ENCODE measurements around the gene POP4. TPM values are rescaled to one million over a fixed set of nuclear protein-coding genes. Genes with fewer than 3 reads are reported as not detected.

POP4 gene
- total and polyA plus RNA-seq, 2 of the 4 experiments (the other 2 are of a cell fraction) = 65.1 to 87.2 TPM

DNA sequence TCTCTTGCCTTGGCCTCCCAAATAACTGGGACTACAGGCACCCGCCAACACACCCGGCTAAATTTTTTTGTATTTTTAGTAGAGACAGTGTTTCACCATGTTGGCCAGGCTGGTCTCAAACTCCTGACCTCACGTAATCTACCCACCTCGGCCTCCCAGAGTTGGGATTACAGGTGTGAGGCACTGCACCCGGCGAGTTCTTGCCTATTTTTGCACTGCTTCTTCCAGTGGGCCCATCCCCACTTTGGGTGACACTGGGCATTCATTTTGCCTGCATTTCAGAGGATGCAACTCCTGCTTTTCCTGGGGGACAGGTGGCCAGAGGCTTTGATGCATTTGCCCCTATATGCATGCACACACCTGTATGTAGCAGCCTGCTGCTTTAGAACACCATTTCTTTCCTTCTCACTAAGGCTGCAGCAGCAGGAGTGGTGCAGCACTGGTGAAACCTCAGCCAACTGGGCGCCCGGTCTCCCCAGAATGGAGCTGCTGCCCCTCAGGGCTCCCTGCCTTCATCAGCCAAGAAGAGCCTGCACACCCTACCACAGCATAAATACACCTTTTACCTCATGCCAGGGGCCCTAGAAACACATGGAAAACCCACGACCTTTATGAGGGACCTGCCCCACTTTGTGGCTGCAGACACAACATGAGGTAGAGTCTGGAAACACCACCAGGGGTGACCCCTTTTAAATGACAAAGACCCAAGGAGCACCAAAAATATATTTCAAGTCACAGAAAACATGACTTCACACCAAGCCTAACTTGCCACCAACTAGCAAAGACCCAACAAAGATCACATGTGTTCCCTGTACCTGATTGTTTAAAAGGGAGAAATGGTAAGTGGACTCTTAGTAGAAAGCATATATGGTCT, 36.8 kb upstream of the POP4 start:
- in situ Hi-C loops (cut with MboI; ENCODE audit: low sequenced_read_pairs) = no loop called here
- dilution Hi-C loops (cut with HindIII; ENCODE audit: low sequenced_read_pairs, unreplicated experiment) = no loop called here
- Histone ChIP-seq H3K36me3 (ENCODE audit: control insufficient read depth, insufficient read depth, low read length) (no peaks in the 10 kb centered on the region), H3K4me1 (ENCODE audit: control insufficient read depth, insufficient read depth, low read length) (no peaks in the 10 kb centered on the region), H2BK120ac (ENCODE audit: low read depth, low read length) (no peak overlapping the region), H4K8ac (ENCODE audit: low read depth in 2 of 2, low read length in 2 of 2) (no peak overlapping the region), H2AK5ac (ENCODE audit: low read depth, low read length) (no peak overlapping the region), H2BK15ac (ENCODE audit: low read depth, low read length) (no peak overlapping the region), H3K27ac (ENCODE audit: insufficient read depth, low read length) (no peak overlapping the region), H3K9me3 (ENCODE audit: control insufficient read depth, insufficient read depth, low read length) (no peaks in the 10 kb centered on the region), H3K4me2 (ENCODE audit: low read depth, low read length) (no peak overlapping the region), H2BK20ac (ENCODE audit: low read depth, low read length) (no peak overlapping the region), H3K27me3 (ENCODE audit: control insufficient read depth, insufficient read depth, low read length) (0 out of 2 replicates have a peak, but pooled peaks cover 3% of the 10 kb centered on the region), H3K4me3 (ENCODE audit: insufficient read depth, low read depth, low read length) (no peak overlapping the region), H3K9ac (ENCODE audit: low read depth, low read length) (no peak overlapping the region), H3K14ac (replicated peaks; ENCODE audit: low read depth, low read length) (no peak overlapping the region), H4K5ac (ENCODE audit: low read depth, low read length) (no peak overlapping the region), H3K4ac (ENCODE audit: low read depth, low read length) (no peak overlapping the region), H3K23ac (ENCODE audit: low read depth, low read length) (no peak overlapping the region), H2AFZ (replicated peaks; ENCODE audit: low read length, poor library complexity) (no peak overlapping the region), H3K79me1 (ENCODE audit: low read depth in 1 of 2, low read length in 2 of 2) (no peaks in the 10 kb centered on the region), H4K20me1 (ENCODE audit: insufficient read depth, low read length) (no peaks in the 10 kb centered on the region), H3K9me1 (ENCODE audit: insufficient read depth, low read length) (no peaks in the 10 kb centered on the region), H3K56ac (ENCODE audit: extremely low read depth, insufficient read depth, low read length) (no peak overlapping the region), H2BK5ac (ENCODE audit: low read depth, low read length, poor library complexity, severe bottlenecking) (no peak overlapping the region), H4K91ac (ENCODE audit: insufficient read depth, low read depth, low read length) (no peak overlapping the region), H2AK9ac (replicated peaks; ENCODE audit: low read depth, low read length, poor library complexity) (no peak overlapping the region), H3K18ac (ENCODE audit: low read depth, low read length) (no peak overlapping the region)
- ChIA-PET CTCF (no interaction called here), POLR2A (ENCODE audit: unreplicated experiment) (no interaction called here)
- no peak for DNase-seq
- no TSS peak for BruUV-seq (replicated peaks)
- no peak for TF ChIP-seq CTCF (conservative IDR thresholded peaks at IDR 0.05; ENCODE audit: low read depth, low read length)
- no peak for TF ChIP-seq MAZ (IDR thresholded peaks at IDR 0.05; ENCODE audit: borderline replicate concordance, low read depth, low read length)
- TF ChIP-seq FOS (IDR thresholded peaks at IDR 0.05; ENCODE audit: low read depth, low read length) = no peak
- TF ChIP-seq SMC3 (IDR thresholded peaks at IDR 0.05; ENCODE audit: low read depth, low read length) = no peak
- TF ChIP-seq POLR2A (IDR thresholded peaks at IDR 0.05; ENCODE audit: low read depth, low read length) = no peak
- 33% methylated on average over 3 of the region's 9 CpGs; no CpG with 5 or more reads in 1 of the 2 experiments for WGBS, 2 experiments (ENCODE audit: extremely low coverage in 2 of 2, insufficient read length in 1 of 2)
- intact Hi-C loops (cut with micrococcal nuclease) = no loop called here
- no peak for ATAC-seq (ENCODE audit: low read depth)
